NCI-H2081 (cell line): ENCODE data around the gene RFPL4A.
"Not testable (repeated sequence)": the region's sequence is repeated elsewhere in the genome, so short reads cannot be mapped to it uniquely, and the experiment has no call there.

ENCODE experiments used
- DNase-seq, 2 experiments: peaks; one replicate each; lab custom pipeline; 2025; lab: John Stamatoyannopoulos, UW

The RFPL4A gene

GRCh38 chr19:55758797-55759196 is at the start of gene RFPL4A:
Gene RFPL4A (plus strand): TSS chr19:55759097. CDS start chr19:55761801, 2,704 bp downstream.
- DNase-seq = not testable (repeated sequence)

GRCh38 chr19:55711719-55712118 is 47.2 kb upstream of the RFPL4A start:
- no peak for DNase-seq

GRCh38 chr19:55712804-55713631 is 45.9 kb upstream of the RFPL4A start:
- DNase-seq = no peak

- DNase-seq = no peak
Observed at GRCh38 chr19:55716531-55716930, 42.4 kb upstream of the RFPL4A start.

GRCh38 chr19:55717251-55717650 is 41.6 kb upstream of the RFPL4A start:
- no peak for DNase-seq

- DNase-seq = not testable (repeated sequence)
Observed at GRCh38 chr19:55717879-55718711, 40.8 kb upstream of the RFPL4A start.

GRCh38 chr19:55720214-55720746 is 38.6 kb upstream of the RFPL4A start:
- DNase-seq = no peak

GRCh38 chr19:55720801-55721200 is 38.1 kb upstream of the RFPL4A start:
- no peak for DNase-seq

- no peak for DNase-seq
Observed at GRCh38 chr19:55723491-55723890, 35.4 kb upstream of the RFPL4A start.

GRCh38 chr19:55730378-55730777 is 28.5 kb upstream of the RFPL4A start:
- not testable (repeated sequence) for DNase-seq

- no peak for DNase-seq
Observed at GRCh38 chr19:55738302-55738701, 20.6 kb upstream of the RFPL4A start, which contains the start of gene NLRP9. Gene NLRP9 (minus strand): TSS chr19:55738402. CDS start chr19:55738374, 28 bp downstream.

- no peak for DNase-seq
Observed at GRCh38 chr19:55750715-55751114, 8.2 kb upstream of the RFPL4A start.

GRCh38 chr19:55753401-55753800 is 5.5 kb upstream of the RFPL4A start:
- no peak for DNase-seq

- DNase-seq = not testable (repeated sequence)
Observed at GRCh38 chr19:55756808-55757207, 2.1 kb upstream of the RFPL4A start.

GRCh38 chr19:55766466-55766865 is 7.6 kb downstream of the RFPL4A start:
- DNase-seq = no peak

- DNase-seq = not testable (repeated sequence)
Observed at GRCh38 chr19:55768818-55769217, 9.9 kb downstream of the RFPL4A start, which contains the start of gene RFPL4AL1. Gene RFPL4AL1 (plus strand): TSS chr19:55769118. CDS start chr19:55771805, 2,687 bp downstream.

GRCh38 chr19:55769632-55770031 is 10.7 kb downstream of the RFPL4A start:
- DNase-seq = not testable (repeated sequence)

GRCh38 chr19:55777528-55777927 is 18.6 kb downstream of the RFPL4A start:
- no peak for DNase-seq

GRCh38 chr19:55778331-55778730 is 19.4 kb downstream of the RFPL4A start:
- no peak for DNase-seq

- DNase-seq = no peak
Observed at GRCh38 chr19:55781112-55781511, 22.2 kb downstream of the RFPL4A start.

- DNase-seq = no peak
Observed at GRCh38 chr19:55795021-55795420, 36.1 kb downstream of the RFPL4A start.

GRCh38 chr19:55801416-55801815 is 42.5 kb downstream of the RFPL4A start:
- DNase-seq = no peak
